Measurements from ENCODE around the gene MRPL36.

The MRPL36 gene

GRCh38 chr5:1833264-1834021 lies 33.8 kb upstream of the MRPL36 start:
- Histone ChIP-seq H3K4me2 (ENCODE audit: low read length) (no peak overlapping the region), H3K4ac (ENCODE audit: low read depth, low read length) (no peak overlapping the region), H3K9ac (ENCODE audit: low read length) (no peak overlapping the region), H4K91ac (ENCODE audit: low read depth, low read length) (peak overlapping the region; percentile 20), H4K8ac (ENCODE audit: low read depth, low read length) (no peak overlapping the region), H3K18ac (ENCODE audit: low read length) (no peak overlapping the region), H2AK5ac (ENCODE audit: low read length) (no peak overlapping the region), H4K12ac (ENCODE audit: low read depth, low read length) (no peak overlapping the region), H3K14ac (ENCODE audit: low read length) (no peak overlapping the region), H3K9me3 (ENCODE audit: insufficient read depth, low read depth, low read length) (no peaks in the 10 kb centered on the region), H2BK12ac (ENCODE audit: low read length) (no peak overlapping the region), H3K36me3 (ENCODE audit: control insufficient read depth in 1 of 2, insufficient read depth in 2 of 2, low read length in 2 of 2) (no peaks in the 10 kb centered on the region), H3K79me2 (ENCODE audit: control insufficient read depth, insufficient read depth, low read length, poor library complexity) (no peaks in the 10 kb centered on the region), H2BK120ac (ENCODE audit: insufficient read depth, low read length, poor library complexity) (no peak overlapping the region), H2BK5ac (ENCODE audit: low read depth, low read length, poor library complexity) (no peak overlapping the region), H2AFZ (ENCODE audit: insufficient read depth, low read length, poor library complexity) (no peak overlapping the region), H3K4me1 (ENCODE audit: control insufficient read depth in 1 of 2, insufficient read depth in 2 of 2, low read length in 2 of 2) (peaks cover 30 to 37% of the 10 kb centered on the region in 2 experiments), H3K23ac (ENCODE audit: low read length) (no peak overlapping the region), H3K79me1 (ENCODE audit: low read length) (peaks cover 3% of the 10 kb centered on the region), H3K27ac (ENCODE audit: low read depth, low read length) (no peak overlapping the region), H3K27me3 (ENCODE audit: insufficient read depth, low read length) (no peaks in the 10 kb centered on the region), H3K4me3 (ENCODE audit: low read depth, low read length) (no peak overlapping the region)
- WGBS (ENCODE audit: extremely low coverage, insufficient coverage, insufficient read length) = no CpG with 5 or more reads among the region's 16 CpGs
- DNase-seq = no peak

- no peak overlapping the region for H4K8ac ChIP-seq (ENCODE audit: low read depth, low read length)
- H3K4me3 ChIP-seq (ENCODE audit: low read depth, low read length) = no peak overlapping the region
- H2BK12ac ChIP-seq (ENCODE audit: low read length) = peak overlapping the region; percentile 12
- no peak overlapping the region for H4K12ac ChIP-seq (ENCODE audit: low read depth, low read length)
- peak overlapping the region; percentile 36 for H4K91ac ChIP-seq (ENCODE audit: low read depth, low read length)
- no peak overlapping the region for H3K23ac ChIP-seq (ENCODE audit: low read length)
- no peak overlapping the region for H2BK120ac ChIP-seq (ENCODE audit: insufficient read depth, low read length, poor library complexity)
- WGBS (ENCODE audit: extremely low coverage, insufficient coverage, insufficient read length) = no CpG with 5 or more reads among the region's 28 CpGs
- H3K9me3 ChIP-seq (ENCODE audit: insufficient read depth, low read depth, low read length) = no peaks in the 10 kb centered on the region
- H3K79me1 ChIP-seq (ENCODE audit: low read length) = peaks cover 3% of the 10 kb centered on the region
- peaks cover 35 to 40% of the 10 kb centered on the region in 2 experiments for H3K4me1 ChIP-seq (ENCODE audit: control insufficient read depth in 1 of 2, insufficient read depth in 2 of 2, low read length in 2 of 2)
- H2AFZ ChIP-seq (ENCODE audit: insufficient read depth, low read length, poor library complexity) = no peak overlapping the region
- no peak overlapping the region for H3K18ac ChIP-seq (ENCODE audit: low read length)
- no peaks in the 10 kb centered on the region for H3K79me2 ChIP-seq (ENCODE audit: control insufficient read depth, insufficient read depth, low read length, poor library complexity)
- no peaks in the 10 kb centered on the region for H3K36me3 ChIP-seq (ENCODE audit: control insufficient read depth in 1 of 2, insufficient read depth in 2 of 2, low read length in 2 of 2)
- no peak overlapping the region for H3K4ac ChIP-seq (ENCODE audit: low read depth, low read length)
- no peak overlapping the region for H3K27ac ChIP-seq (ENCODE audit: low read depth, low read length)
- no peak overlapping the region for H3K9ac ChIP-seq (ENCODE audit: low read length)
- H3K27me3 ChIP-seq (ENCODE audit: insufficient read depth, low read length) = no peaks in the 10 kb centered on the region
- DNase-seq = peak in 1 of 2 donors; percentile 1
- no peak overlapping the region for H2BK5ac ChIP-seq (ENCODE audit: low read depth, low read length, poor library complexity)
- H2AK5ac ChIP-seq (ENCODE audit: low read length) = peak overlapping the region; percentile 60
- H3K4me2 ChIP-seq (ENCODE audit: low read length) = no peak overlapping the region
- peak overlapping the region; percentile 22 for H3K14ac ChIP-seq (ENCODE audit: low read length)
These were observed 33.0 kb upstream of the MRPL36 start for GRCh38 chr5:1832511-1833250.

GRCh38 chr5:1831677-1832313 lies 32.2 kb upstream of the MRPL36 start:
- Histone ChIP-seq H3K79me2 (ENCODE audit: control insufficient read depth, insufficient read depth, low read length, poor library complexity) (no peaks in the 10 kb centered on the region), H3K36me3 (ENCODE audit: control insufficient read depth in 1 of 2, insufficient read depth in 2 of 2, low read length in 2 of 2) (no peaks in the 10 kb centered on the region), H3K9ac (ENCODE audit: low read length) (no peak overlapping the region), H2AFZ (ENCODE audit: insufficient read depth, low read length, poor library complexity) (no peak overlapping the region), H4K12ac (ENCODE audit: low read depth, low read length) (no peak overlapping the region), H3K23ac (ENCODE audit: low read length) (no peak overlapping the region), H2AK5ac (ENCODE audit: low read length) (no peak overlapping the region), H3K9me3 (ENCODE audit: insufficient read depth, low read depth, low read length) (no peaks in the 10 kb centered on the region), H2BK5ac (ENCODE audit: low read depth, low read length, poor library complexity) (no peak overlapping the region), H3K4me1 (ENCODE audit: control insufficient read depth in 1 of 2, insufficient read depth in 2 of 2, low read length in 2 of 2) (peaks cover 32% of the 10 kb centered on the region in 2 experiments), H3K79me1 (ENCODE audit: low read length) (peaks cover 3% of the 10 kb centered on the region), H3K4me3 (ENCODE audit: low read depth, low read length) (no peak overlapping the region), H2BK12ac (ENCODE audit: low read length) (no peak overlapping the region), H4K91ac (ENCODE audit: low read depth, low read length) (peak overlapping the region; percentile 21), H2BK120ac (ENCODE audit: insufficient read depth, low read length, poor library complexity) (no peak overlapping the region), H3K18ac (ENCODE audit: low read length) (no peak overlapping the region), H3K27me3 (ENCODE audit: insufficient read depth, low read length) (no peaks in the 10 kb centered on the region), H3K14ac (ENCODE audit: low read length) (no peak overlapping the region), H3K4ac (ENCODE audit: low read depth, low read length) (no peak overlapping the region), H3K4me2 (ENCODE audit: low read length) (peak overlapping the region; percentile 33), H4K8ac (ENCODE audit: low read depth, low read length) (no peak overlapping the region), H3K27ac (ENCODE audit: low read depth, low read length) (peak overlapping the region; percentile 19)
- WGBS (ENCODE audit: extremely low coverage, insufficient coverage, insufficient read length) = no CpG with 5 or more reads among the region's 14 CpGs
- peak in 1 of 2 donors; percentile 33 for DNase-seq

- Histone ChIP-seq H3K79me1 (ENCODE audit: low read length) (peaks cover 3% of the 10 kb centered on the region), H3K27me3 (ENCODE audit: insufficient read depth, low read length) (no peaks in the 10 kb centered on the region), H3K36me3 (ENCODE audit: control insufficient read depth in 1 of 2, insufficient read depth in 2 of 2, low read length in 2 of 2) (peaks cover 4% of the 10 kb centered on the region in 2 experiments), H3K18ac (ENCODE audit: low read length) (no peak overlapping the region), H3K4me2 (ENCODE audit: low read length) (no peak overlapping the region), H3K27ac (ENCODE audit: low read depth, low read length) (peak overlapping the region; percentile 3), H3K4me3 (ENCODE audit: low read depth, low read length) (no peak overlapping the region), H2AK5ac (ENCODE audit: low read length) (no peak overlapping the region), H2AFZ (ENCODE audit: insufficient read depth, low read length, poor library complexity) (no peak overlapping the region), H2BK120ac (ENCODE audit: insufficient read depth, low read length, poor library complexity) (no peak overlapping the region), H4K91ac (ENCODE audit: low read depth, low read length) (no peak overlapping the region), H3K79me2 (ENCODE audit: control insufficient read depth, insufficient read depth, low read length, poor library complexity) (no peaks in the 10 kb centered on the region), H3K23ac (ENCODE audit: low read length) (no peak overlapping the region), H3K9me3 (ENCODE audit: insufficient read depth, low read depth, low read length) (no peaks in the 10 kb centered on the region), H3K14ac (ENCODE audit: low read length) (no peak overlapping the region), H3K4ac (ENCODE audit: low read depth, low read length) (no peak overlapping the region), H2BK5ac (ENCODE audit: low read depth, low read length, poor library complexity) (no peak overlapping the region), H3K9ac (ENCODE audit: low read length) (no peak overlapping the region), H4K12ac (ENCODE audit: low read depth, low read length) (no peak overlapping the region), H3K4me1 (ENCODE audit: control insufficient read depth in 1 of 2, insufficient read depth in 2 of 2, low read length in 2 of 2) (peaks cover 28 to 29% of the 10 kb centered on the region in 2 experiments), H2BK12ac (ENCODE audit: low read length) (no peak overlapping the region), H4K8ac (ENCODE audit: low read depth, low read length) (no peak overlapping the region)
- WGBS (ENCODE audit: extremely low coverage, insufficient coverage, insufficient read length) = no CpG with 5 or more reads among the region's 11 CpGs
- DNase-seq = no peak
These were observed 31.6 kb upstream of the MRPL36 start for GRCh38 chr5:1831257-1831656.

All from trophoblast cell (in vitro differentiated cells and primary cell).